Neural cell (in vitro differentiated cells): ENCODE results near the gene HYOU1. TPM values are rescaled to one million over a fixed set of nuclear protein-coding genes. Genes with fewer than 3 reads are reported as not detected.

Source experiments
- H2AFZ ChIP-seq: fragments of 200-600, 300-800 bp; sonication (generic), shearing (Covaris generic); 2 replicates; pipeline ENCODE4 v1.6.0; 2014; ENCODE audit warnings: low read depth, mild to moderate bottlenecking, antibody characterized with exemption, low read length, moderate library complexity
- H3F3A ChIP-seq: fragments of 200-600 bp; shearing (Covaris generic); 2 replicates; pipeline ENCODE4 v1.6.1; 2016; ENCODE audit warnings: mild to moderate bottlenecking, moderate library complexity, mixed read lengths, antibody characterized with exemption, low read length; ENCODE audit not compliant: insufficient read depth, poor library complexity, severe bottlenecking
- H3K27ac ChIP-seq: fragments of 200-600, 300-800 bp; sonication (generic), shearing (Covaris generic); 2 replicates; pipeline ENCODE4 v1.5.1; 2014; ENCODE audit warnings: mild to moderate bottlenecking, low read length, moderate library complexity
- H3K27me3 ChIP-seq: fragments of 300-800, 200-600 bp; sonication (generic), shearing (Covaris generic); 2 replicates; pipeline ENCODE4 v1.6.0; 2014; ENCODE audit warnings: mild to moderate bottlenecking, low read depth, low read length, moderate library complexity; ENCODE audit not compliant: insufficient read depth
- H3K36me3 ChIP-seq: fragments of 300-800, 200-600 bp; sonication (generic), shearing (Covaris generic); 2 replicates; pipeline ENCODE4 v1.5.1; 2014; ENCODE audit warnings: mild to moderate bottlenecking, antibody characterized with exemption, low read length, moderate library complexity; ENCODE audit not compliant: insufficient read depth
- H3K4me2 ChIP-seq: fragments of 300-800, 200-600 bp; sonication (generic), shearing (Covaris generic); 2 replicates; pipeline ENCODE4 v1.6.0; 2014; ENCODE audit warnings: mild to moderate bottlenecking, low read length
- H3K4me3 ChIP-seq: fragments of 300-800, 200-600 bp; sonication (generic), shearing (Covaris generic); 2 replicates; pipeline ENCODE4 v1.5.1; 2014; ENCODE audit warnings: mild to moderate bottlenecking, low read length, moderate library complexity
- H3K79me2 ChIP-seq: fragments of 200-600 bp; shearing (Covaris generic); replicated peaks from 2 replicates; pipeline ENCODE4 v1.6.0; 2014; ENCODE audit warnings: mild to moderate bottlenecking, low read length, moderate library complexity; ENCODE audit not compliant: insufficient read depth
- H3K9ac ChIP-seq: fragments of 300-800, 200-600 bp; sonication (generic), shearing (Covaris generic); 2 replicates; pipeline ENCODE4 v1.6.1; 2016; ENCODE audit warnings: mild to moderate bottlenecking, low read length, mixed read lengths
- H3K9me2 ChIP-seq: fragments of 200-600 bp; shearing (Covaris generic); 2 replicates; pipeline ENCODE4 v1.6.1; 2016; ENCODE audit warnings: mild to moderate bottlenecking, low read length, mixed read lengths; ENCODE audit not compliant: insufficient read depth
- H3K9me3 ChIP-seq: fragments of 200-600, 300-800 bp; sonication (generic), shearing (Covaris generic); 2 replicates; pipeline ENCODE4 v1.6.1; 2016; ENCODE audit warnings: mild to moderate bottlenecking, mixed run types, low read length, moderate library complexity, mixed read lengths
- H4K20me1 ChIP-seq: fragments of 200-600 bp; shearing (Covaris generic); 2 replicates; pipeline ENCODE4 v1.6.1; 2016; ENCODE audit warnings: mild to moderate bottlenecking, mixed run types; ENCODE audit not compliant: insufficient read depth
- CTCF ChIP-seq: fragments of 450-650 bp; IDR thresholded peaks from 2 replicates; pipeline ENCODE4 v1.5.1; 2014; ENCODE audit warnings: antibody characterized with exemption, mild to moderate bottlenecking, moderate library complexity; ENCODE audit not compliant: poor library complexity, severe bottlenecking
- EP300 ChIP-seq: fragments of 450-650 bp; conservative IDR thresholded peaks from 2 replicates; pipeline ENCODE4 v1.6.1; 2014; ENCODE audit warnings: antibody characterized with exemption, mild to moderate bottlenecking, moderate library complexity; ENCODE audit not compliant: poor library complexity, severe bottlenecking
- EZH2 ChIP-seq: fragments of 200-600, 300-800 bp; shearing (Covaris generic), sonication (generic); IDR thresholded peaks from 2 replicates; pipeline ENCODE4 v1.6.1; 2014; ENCODE audit warnings: antibody characterized with exemption, low read length, borderline replicate concordance, mild to moderate bottlenecking; ENCODE audit not compliant: insufficient read depth, poor library complexity, severe bottlenecking
- MXI1 ChIP-seq: fragments of 450-650 bp; conservative IDR thresholded peaks from 2 replicates; pipeline ENCODE4 v1.6.1; 2014; ENCODE audit warnings: antibody characterized with exemption, mild to moderate bottlenecking; ENCODE audit not compliant: poor library complexity, severe bottlenecking
- POLR2AphosphoS5 ChIP-seq: IDR thresholded peaks from 2 replicates; pipeline ENCODE4 v1.6.1; 2012
- RAD21 ChIP-seq: fragments of 450-650 bp; conservative IDR thresholded peaks from 2 replicates; pipeline ENCODE4 v1.6.1; 2014; ENCODE audit warnings: antibody characterized with exemption, mild to moderate bottlenecking, moderate library complexity
- REST ChIP-seq: IDR thresholded peaks from 2 replicates; pipeline ENCODE4 v1.6.1; 2012; ENCODE audit warnings: borderline replicate concordance
- SMC3 ChIP-seq: fragments of 450-650 bp; conservative IDR thresholded peaks from 2 replicates; pipeline ENCODE4 v1.6.1; 2014; ENCODE audit warnings: antibody characterized with exemption, mild to moderate bottlenecking, moderate library complexity; ENCODE audit not compliant: poor library complexity
- TAF1 ChIP-seq: IDR thresholded peaks from 2 replicates; pipeline ENCODE4 v1.6.1; 2012; ENCODE audit warnings: low read depth
- polyA plus RNA-seq: library from polyadenylated mRNA; depleted of rRNA; stranded (reverse); fragments of >200 nt; gene quantifications from 2 replicates; pipeline ENCODE4 v1.2.3, GENCODE V29; 2014

HYOU1 gene
- polyA plus RNA-seq, 1 donor from 2014 or later, result 68.4 TPM

DNA sequence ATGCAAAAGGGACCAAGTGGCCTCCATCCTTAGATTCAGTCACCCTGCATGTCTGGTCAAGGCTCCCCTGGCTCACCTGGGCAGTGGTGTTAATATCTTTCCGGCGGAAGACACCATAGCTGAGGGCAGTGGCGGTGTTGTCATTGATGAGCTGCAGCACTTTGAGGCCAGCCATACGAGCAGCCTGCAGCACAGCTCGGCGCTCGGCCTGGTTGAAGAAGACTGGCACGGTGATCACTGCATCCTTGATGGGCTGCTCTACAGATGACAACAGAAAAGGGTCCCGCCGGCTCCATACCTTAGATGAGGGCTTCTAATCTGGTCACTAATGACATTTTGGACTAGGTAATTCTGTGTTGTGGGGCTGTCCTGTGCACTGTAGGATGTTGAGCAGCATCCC is 2.6 kb downstream of the HYOU1 start:
- H3F3A ChIP-seq, result no peaks in the 10 kb centered on the region
- no peak overlapping the region for H3K4me3 ChIP-seq
- H3K4me2 ChIP-seq, result no peak overlapping the region
- H3K9ac ChIP-seq, result no peak overlapping the region
- peaks cover 6% of the 10 kb centered on the region for H3K36me3 ChIP-seq
- no peak overlapping the region for H2AFZ ChIP-seq
- H3K27me3 ChIP-seq, result no peaks in the 10 kb centered on the region
- H3K9me3 ChIP-seq, result no peaks in the 10 kb centered on the region
- H3K79me2 ChIP-seq, result peaks cover 12% of the 10 kb centered on the region
- no peaks in the 10 kb centered on the region for H3K9me2 ChIP-seq
- TF ChIP-seq POLR2AphosphoS5 (no peak), CTCF (no peak), EP300 (no peak), RAD21 (no peak), REST (no peak), SMC3 (no peak), MXI1 (no peak), EZH2 (no peak), TAF1 (no peak)
- no peak overlapping the region for H3K27ac ChIP-seq
- no peaks in the 10 kb centered on the region for H4K20me1 ChIP-seq

DNA sequence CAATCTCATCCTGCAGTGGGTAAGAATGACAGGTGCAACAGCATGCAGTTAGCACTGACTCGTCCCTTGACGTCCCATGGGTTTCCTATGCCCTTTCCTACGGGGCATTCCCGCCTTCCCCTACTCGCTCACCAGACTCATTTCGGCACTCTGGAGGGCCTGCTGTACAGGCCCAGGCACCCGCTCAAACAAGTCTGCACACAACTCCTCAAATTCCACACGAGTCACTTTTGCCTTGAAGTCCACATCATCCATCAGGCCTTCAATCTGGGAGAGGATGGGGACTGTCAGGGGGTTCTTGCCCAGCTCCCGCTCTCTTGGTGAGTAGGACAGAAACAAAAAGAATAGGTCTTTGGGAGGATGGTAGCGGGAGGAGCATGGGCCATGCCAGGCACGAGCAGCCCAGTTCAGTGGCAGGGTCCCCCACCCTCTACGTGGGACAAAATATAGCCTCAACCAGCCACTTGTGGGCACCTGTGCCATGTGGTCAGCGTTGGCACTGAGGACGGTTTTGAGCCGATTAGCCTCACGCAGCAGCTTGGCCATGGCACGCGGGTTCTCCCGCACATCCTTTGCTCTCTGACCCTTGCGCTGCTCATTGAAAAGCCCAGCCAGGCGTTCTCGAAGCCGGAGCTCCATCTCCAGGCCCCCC is 4.7 kb downstream of the HYOU1 start:
- H3K27ac ChIP-seq, result no peak overlapping the region
- TF ChIP-seq CTCF (no peak), EZH2 (no peak), TAF1 (no peak), REST (no peak), POLR2AphosphoS5 (no peak), MXI1 (no peak), RAD21 (no peak), EP300 (no peak), SMC3 (no peak)
- H3F3A ChIP-seq, result no peaks in the 10 kb centered on the region

More for the DNA sequence above, 4.7 kb downstream of the HYOU1 start:
- peaks cover 10% of the 10 kb centered on the region for H3K36me3 ChIP-seq
- H2AFZ ChIP-seq, result no peak overlapping the region
- H3K4me2 ChIP-seq, result no peak overlapping the region
- no peak overlapping the region for H3K9ac ChIP-seq
- H3K4me3 ChIP-seq, result no peak overlapping the region
- no peaks in the 10 kb centered on the region for H3K27me3 ChIP-seq
- H3K9me2 ChIP-seq, result no peaks in the 10 kb centered on the region
- no peaks in the 10 kb centered on the region for H4K20me1 ChIP-seq
- H3K9me3 ChIP-seq, result no peaks in the 10 kb centered on the region
- H3K79me2 ChIP-seq, result peaks cover 12% of the 10 kb centered on the region
